Head of caudate nucleus (tissue), 42 donors: Measurements from ENCODE around the gene DEXI.

Source experiments
- DNase-seq, 42 donors: peaks; one replicate each; pipeline versions ENCODE4 v3.0.0 to v3.0.0-alpha.2; 2020 to 2021; ENCODE audit warnings: mixed read lengths in 7 of 42
- intact Hi-C: fragments of 100-400 bp; cut with DNase I; formaldehyde crosslinking; loops from one replicate; pipeline ENCODE4 v1.15.0; 2022

Gene DEXI

GRCh38 chr16:10946308-10946707 lies 4.0 kb upstream of the DEXI start:
- intact Hi-C loops = no loop called here
- no peak for DNase-seq

GRCh38 chr16:10945065-10945787 lies 3.0 kb upstream of the DEXI start:
- DNase-seq = no peak
- intact Hi-C loops = no loop called here

GRCh38 chr16:10944249-10945064 lies 2.2 kb upstream of the DEXI start, which contains the start of gene CLEC16A:
Gene CLEC16A, plus strand, starts transcription at chr16:10944564. Its CDS starts 154 bp downstream, at chr16:10944718.
- DNase-seq = peak; percentile 96 to 100 (median 99)
- intact Hi-C loops = loop anchor here (5.0 kb wide), 1 partner anchor 973 kb away; the partner anchor contains the start of gene GSPT1

- intact Hi-C loops = loop anchor here (5.0 kb wide), 1 partner anchor 974 kb away; the partner anchor contains the start of gene GSPT1
- no peak for DNase-seq
These were observed 741 bp upstream of the DEXI start for GRCh38 chr16:10943064-10943353.

GRCh38 chr16:10941935-10942351 lies 325 bp downstream of the DEXI start:
- intact Hi-C loops = loop anchor here (5.0 kb wide), 1 partner anchor 975 kb away; the partner anchor contains the start of gene GSPT1
- peak in 2 of 42 donors; percentile 23 to 46 for DNase-seq

- intact Hi-C loops = loop anchor here (5.0 kb wide), 1 partner anchor 976 kb away; the partner anchor contains the start of gene GSPT1
These were observed 938 bp downstream of the DEXI start for GRCh38 chr16:10941127-10941933.

GRCh38 chr16:10940501-10941079 lies 1.7 kb downstream of the DEXI start:
- intact Hi-C loops = loop anchor here (5.0 kb wide), 1 partner anchor 977 kb away; the partner anchor contains the start of gene GSPT1
- DNase-seq = peak in 13 of 42 donors; percentile 27 to 57 (median 40)

More at GRCh38 chr16:10941127-10941933, 938 bp downstream of the DEXI start:
- DNase-seq = peak in 2 of 42 donors; percentile 17 to 26

- no peak for DNase-seq
- intact Hi-C loops = loop anchor here (5.0 kb wide), 1 partner anchor 978 kb away; the partner anchor contains the start of gene GSPT1
These were observed 2.5 kb downstream of the DEXI start for GRCh38 chr16:10939649-10940234.

GRCh38 chr16:10938796-10939648 lies 3.2 kb downstream of the DEXI start:
- no peak for DNase-seq
- intact Hi-C loops = no loop called here

GRCh38 chr16:10938321-10938720 lies 3.9 kb downstream of the DEXI start:
- no peak for DNase-seq
- intact Hi-C loops = no loop called here

- DNase-seq = peak in 13 of 42 donors; percentile 23 to 72 (median 42)
These were observed 5.0 kb downstream of the DEXI start for GRCh38 chr16:10937068-10937859.

GRCh38 chr16:10936272-10936984 lies 5.8 kb downstream of the DEXI start:
- peak in 1 of 42 donors; percentile 4 for DNase-seq
- intact Hi-C loops = no loop called here

More at GRCh38 chr16:10937068-10937859, 5.0 kb downstream of the DEXI start:
- intact Hi-C loops = no loop called here

- intact Hi-C loops = no loop called here
These were observed 6.9 kb downstream of the DEXI start for GRCh38 chr16:10935226-10935915.

GRCh38 chr16:10934325-10935107 lies 7.8 kb downstream of the DEXI start:
- intact Hi-C loops = no loop called here
- DNase-seq = no peak

More at GRCh38 chr16:10935226-10935915, 6.9 kb downstream of the DEXI start:
- DNase-seq = no peak
